HG03280 (cell line): Measurements from ENCODE around the gene NPBWR2.

Source experiments
- ATAC-seq: cut with Tn5 transposase; IDR thresholded peaks from one replicate; pipeline ENCODE4 v1.9.1; 2021; ENCODE audit warnings: mild to moderate bottlenecking, moderate library complexity; ENCODE audit not compliant: unreplicated experiment

NPBWR2 gene

GRCh38 chr20:64075556-64075955 is 31.8 kb downstream of the NPBWR2 start:
- no peak for ATAC-seq

DNA sequence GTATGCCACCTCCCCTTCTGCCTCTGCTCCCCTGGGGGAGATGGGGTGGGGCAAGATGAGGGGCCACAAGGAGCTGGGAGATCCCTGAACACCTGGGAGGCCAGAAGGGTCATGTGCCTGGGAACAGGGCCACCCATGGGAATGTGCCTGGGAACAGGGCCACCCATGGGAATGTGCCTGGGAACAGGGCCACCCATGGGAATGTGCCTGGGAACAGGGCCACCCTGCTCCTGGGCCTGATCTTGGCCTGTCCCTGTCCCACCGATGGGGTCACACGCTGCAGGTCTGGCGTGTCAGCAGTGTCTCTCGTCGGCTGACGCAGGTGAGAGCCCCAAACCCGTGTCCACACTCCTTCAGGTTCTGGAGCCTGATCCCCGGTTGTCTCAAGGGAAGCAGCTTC is 32.4 kb downstream of the NPBWR2 start:
- ATAC-seq: no peak

DNA sequence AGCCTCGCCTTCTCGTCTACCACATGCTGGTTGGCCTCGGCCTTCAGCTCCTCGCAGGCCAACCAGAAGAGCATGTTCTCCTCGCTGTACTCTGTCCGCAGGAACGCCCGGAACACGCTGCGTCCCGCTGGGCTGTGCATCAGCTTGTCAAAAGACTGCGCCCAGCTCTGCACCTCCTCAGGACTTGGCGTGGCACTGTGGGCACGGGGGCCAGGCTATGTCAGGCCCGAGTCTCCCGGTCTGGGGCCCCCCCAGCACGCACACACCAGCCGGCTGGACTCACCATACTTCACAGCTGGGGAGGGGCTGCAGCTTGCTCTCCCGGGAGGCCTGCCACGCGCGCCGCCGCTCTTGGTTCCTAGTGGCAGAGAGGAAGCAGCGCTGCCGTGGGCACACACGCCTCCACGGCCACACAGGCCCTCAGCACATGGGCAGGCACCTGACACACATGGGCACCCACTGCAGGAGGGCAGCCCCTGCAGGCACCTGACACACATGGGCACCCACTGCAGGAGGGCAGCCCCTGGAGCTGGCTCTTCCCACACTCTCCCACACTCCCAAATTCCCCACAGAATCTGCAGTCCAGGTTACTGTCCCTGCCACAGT is 33.1 kb downstream of the NPBWR2 start:
- ATAC-seq: no peak

GRCh38 chr20:64073476-64074183 is 33.7 kb downstream of the NPBWR2 start:
- ATAC-seq: no peak

DNA sequence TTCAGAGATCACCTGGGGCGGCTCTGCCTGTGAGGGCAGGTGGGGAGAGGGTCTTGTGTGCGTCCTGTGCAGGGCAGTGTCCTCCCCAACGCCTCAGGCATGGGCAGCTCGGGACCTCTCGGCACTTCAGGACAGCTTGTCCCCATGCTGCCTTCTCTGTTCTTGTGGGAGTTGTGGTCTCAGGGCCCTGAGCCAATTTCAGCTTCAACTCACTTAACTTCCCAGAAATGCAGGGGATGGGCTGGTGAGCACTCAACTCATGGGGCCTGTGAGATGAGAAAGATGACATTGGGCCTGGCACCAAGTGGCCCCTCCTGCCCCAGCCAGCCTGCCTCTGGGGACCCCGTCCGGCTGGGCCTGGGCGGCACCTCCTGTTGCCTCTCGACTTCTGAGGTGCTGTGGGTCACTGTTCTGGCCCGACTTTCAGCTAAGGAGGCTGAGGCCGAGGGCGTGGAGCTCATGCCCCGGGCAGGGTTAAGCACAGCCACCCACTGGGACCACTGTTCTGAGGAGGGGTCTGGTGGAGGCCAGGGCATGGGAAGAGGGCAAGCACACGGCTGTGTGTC is 34.8 kb downstream of the NPBWR2 start:
- no peak for ATAC-seq

- no peak for ATAC-seq
Measured at GRCh38 chr20:64071341-64072332, 35.7 kb downstream of the NPBWR2 start.

- ATAC-seq: no peak
Measured at GRCh38 chr20:64070244-64070993, 36.9 kb downstream of the NPBWR2 start.

- no peak for ATAC-seq
Measured at GRCh38 chr20:64069614-64070243, 37.6 kb downstream of the NPBWR2 start.

DNA sequence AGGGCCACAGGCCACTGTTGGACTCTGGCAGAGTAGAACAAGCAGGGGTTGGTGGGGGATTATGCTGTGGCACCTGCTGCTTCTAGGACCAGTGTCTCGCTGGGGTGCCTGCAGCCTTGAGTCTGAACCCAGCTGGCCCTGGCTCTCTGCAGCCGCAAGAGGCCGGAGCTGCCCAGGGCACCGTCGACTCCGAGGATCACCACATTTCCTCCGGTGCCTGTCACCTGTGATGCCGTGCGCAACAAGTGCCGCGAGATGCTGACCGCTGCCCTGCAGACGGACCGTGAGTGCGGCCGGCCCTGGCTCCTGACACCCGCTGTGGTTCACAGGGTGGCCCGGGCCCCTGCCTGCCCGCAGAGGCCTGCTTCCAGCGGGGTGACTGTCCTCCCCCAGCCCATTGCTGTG is 38.2 kb downstream of the NPBWR2 start:
- ATAC-seq: no peak

DNA sequence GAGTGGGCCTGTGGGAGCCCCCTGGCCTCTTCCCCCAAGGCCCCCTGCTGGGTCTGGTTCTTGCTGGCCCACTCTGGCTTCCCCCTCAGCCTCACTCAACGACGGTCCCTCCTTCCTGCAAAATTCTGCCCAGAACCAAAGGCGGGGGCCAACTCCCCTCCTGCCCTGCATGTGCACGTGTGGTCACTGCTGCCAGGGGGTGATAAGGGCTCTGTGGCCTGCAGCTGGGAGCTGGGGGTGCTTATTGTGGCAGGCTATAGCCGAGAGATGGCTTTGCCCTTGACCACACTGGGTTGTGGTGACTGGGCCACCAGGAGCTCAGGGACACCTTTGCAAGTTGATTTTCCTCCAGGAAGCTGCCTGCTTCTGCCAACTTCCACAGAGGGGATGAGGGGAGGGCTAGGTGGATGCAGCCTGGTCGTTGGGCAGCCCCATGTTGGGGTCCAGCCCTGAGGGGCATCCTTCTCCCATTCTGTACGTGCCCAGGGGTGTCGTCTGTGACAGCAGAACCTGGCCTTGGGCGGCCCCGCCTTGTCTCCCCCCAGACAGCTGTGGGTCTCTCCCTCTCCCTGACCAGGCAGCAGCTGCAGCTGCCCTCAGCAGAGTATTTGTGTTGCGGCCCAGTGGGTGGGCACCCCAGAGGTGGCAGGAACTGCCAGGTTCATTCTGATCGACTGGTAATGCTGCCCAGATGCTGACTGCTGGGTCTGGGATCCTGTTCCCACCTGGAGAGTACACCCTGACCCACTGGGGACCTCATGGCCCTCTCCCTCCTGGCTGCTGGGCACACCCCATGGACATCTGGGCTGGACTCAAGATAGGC is 38.8 kb downstream of the NPBWR2 start:
- no peak for ATAC-seq

GRCh38 chr20:64067733-64068307 is 39.5 kb downstream of the NPBWR2 start:
- ATAC-seq: no peak

GRCh38 chr20:64067005-64067632 is 40.2 kb downstream of the NPBWR2 start:
- no peak for ATAC-seq

DNA sequence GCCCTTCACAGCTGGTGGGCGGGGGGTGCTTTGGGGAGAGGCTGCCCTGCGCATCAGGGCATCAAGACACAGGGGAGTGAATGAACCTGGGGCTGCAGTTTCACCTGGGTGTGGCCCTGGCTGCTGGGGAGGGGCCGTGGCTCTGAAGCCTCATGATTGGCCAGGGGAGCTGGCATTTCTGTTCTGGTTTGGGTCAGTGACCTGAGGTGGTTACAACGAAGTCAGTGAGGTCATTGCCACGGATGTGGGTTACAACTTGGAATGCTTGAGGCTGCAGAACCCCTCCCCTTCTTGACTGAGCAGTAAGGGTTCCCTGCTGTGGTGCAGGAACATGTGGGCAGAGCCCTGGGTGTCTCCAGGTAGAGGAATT is 41.4 kb downstream of the NPBWR2 start:
- no peak for ATAC-seq

- no peak for ATAC-seq
Measured at GRCh38 chr20:64065062-64065973, 42.0 kb downstream of the NPBWR2 start.

DNA sequence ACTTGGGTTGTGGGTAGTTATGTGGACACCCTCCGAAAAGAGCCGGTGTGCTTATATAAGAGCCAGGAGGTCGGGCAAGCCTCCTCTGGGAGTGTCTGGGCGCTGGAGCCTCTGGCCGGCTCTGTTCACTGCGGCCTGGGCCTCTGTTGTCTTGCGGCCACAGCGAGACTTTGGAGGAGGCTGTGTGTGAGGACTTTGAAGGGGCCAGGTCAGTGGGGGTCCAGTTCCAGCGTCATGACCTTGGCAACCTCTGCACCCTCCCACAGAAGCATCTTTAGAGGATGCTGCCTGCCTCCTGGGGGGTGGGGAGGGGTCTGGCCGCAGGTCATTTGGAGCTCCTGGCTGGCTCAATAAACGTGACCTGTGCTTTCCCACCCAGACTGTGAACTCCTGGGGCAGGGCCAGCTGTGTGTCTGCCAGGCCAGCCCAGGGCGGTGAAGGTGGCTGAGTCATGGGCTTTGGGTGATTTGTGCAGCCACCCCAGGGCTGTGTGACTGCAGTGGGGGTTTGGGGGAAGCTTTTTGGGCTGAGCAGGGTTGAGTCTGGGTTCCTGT is 43.1 kb downstream of the NPBWR2 start:
- no peak for ATAC-seq

DNA sequence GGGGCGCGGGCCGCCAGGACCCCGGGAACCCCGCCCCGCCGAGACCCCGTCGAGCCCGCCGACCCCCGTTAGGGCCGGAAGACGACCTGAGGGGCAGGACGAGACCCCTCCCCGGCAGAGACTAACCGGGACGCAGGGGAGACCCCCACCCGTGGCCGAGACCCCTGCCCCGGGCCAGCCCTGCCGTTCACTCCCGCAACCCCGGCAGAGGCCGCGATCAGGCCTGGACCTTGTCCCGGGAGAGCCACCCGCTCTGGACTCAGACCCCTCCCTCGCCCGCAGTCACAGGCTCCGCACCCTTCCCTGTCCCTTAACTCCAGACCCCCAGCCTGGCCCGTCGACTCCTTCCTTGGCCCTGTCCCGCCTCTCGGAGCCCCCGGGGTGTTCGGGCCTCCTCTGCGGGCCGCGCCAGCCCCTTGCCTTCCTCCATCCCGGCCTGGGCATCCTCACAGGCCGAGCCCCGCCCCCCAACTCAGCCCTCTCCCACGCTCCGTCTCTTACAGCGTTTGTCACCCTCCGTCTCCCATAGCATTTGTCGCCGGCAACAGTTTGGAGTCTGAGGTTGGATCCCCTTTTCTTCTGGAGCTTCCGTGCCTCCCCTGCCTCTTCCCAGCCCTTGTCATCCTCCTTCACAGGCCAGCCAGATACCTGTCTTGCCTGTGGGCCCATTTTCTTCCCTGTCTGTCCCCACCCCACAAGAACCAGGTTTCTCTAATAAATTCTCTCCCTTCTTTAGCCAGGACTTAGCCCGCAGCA is 43.8 kb downstream of the NPBWR2 start:
- ATAC-seq: no peak
